Measurements from ENCODE around the gene MYLK.

- TF ChIP-seq CTCF (IDR thresholded peaks at IDR 0.05) (no peak), EP300 (IDR thresholded peaks at IDR 0.05) (no peak)
Observed at GRCh38 chr3:123661973-123662372, 222.2 kb downstream of the MYLK start.
